AG04449 (cell line): ENCODE data around the gene AGO1.

ENCODE experiments used
- CTCF ChIA-PET: fragments of 350-600 bp; formaldehyde crosslinking; extraction: SDS; loops from one replicate; lab custom pipeline; 2021; ENCODE audit warnings: antibody characterized with exemption; lab: Yijun Ruan, JAX
- POLR2A ChIA-PET: fragments of 400-600, 350-600 bp; formaldehyde crosslinking; extraction: SDS; loops from one replicate; lab custom pipeline; 2020; ENCODE audit warnings: antibody characterized with exemption, inconsistent platforms; lab: Yijun Ruan, JAX
- DNase-seq: peaks from one replicate; pipeline ENCODE4 v3.0.0-alpha.2; 2010; ENCODE audit warnings: low read depth, low spot score
- H3K4me3 ChIP-seq: 2 replicates; pipeline ENCODE4 v1.5.1; 2011; ENCODE audit warnings: low read depth, mild to moderate bottlenecking, control low read depth, low read length
- CTCF ChIP-seq: IDR thresholded peaks from one replicate; pipeline ENCODE4 v1.5.1; 2011; ENCODE audit warnings: mild to moderate bottlenecking, moderate library complexity, low read length, control low read depth, inconsistent platforms; ENCODE audit not compliant: insufficient read depth; ENCODE audit errors: missing control alignments

Gene AGO1

GRCh38 chr1:35882945-35883634 is at the start of gene AGO1:
Gene AGO1, plus strand, starts transcription at chr1:35883209. Its CDS starts 213 bp downstream, at chr1:35883422.
- ChIA-PET POLR2A (interaction anchor here (1.2 kb wide), 1 partner anchor 48 kb away, joined by 4 read pairs; the partner anchor contains the start of gene AGO3), CTCF (interaction anchor here (0.6 to 4.1 kb wide), 32 partner anchors 8 to 201 kb away, joined by 3 to 69 read pairs (median 4); partner anchors contain the start of genes AGO3 and TEKT2)
- peak; percentile 100 for TF ChIP-seq CTCF
- DNase-seq: peak; percentile 21
- H3K4me3 ChIP-seq: peak within 1 kb of the TSS; percentile 92

GRCh38 chr1:35833395-35833794 is 49.6 kb upstream of the AGO1 start:
- TF ChIP-seq CTCF: no peak
- CTCF ChIA-PET: interaction anchor here (0.9 to 1.5 kb wide), 3 partner anchors 14 to 50 kb away, joined by 3 to 6 read pairs (median 4); partner anchors contain the start of gene AGO1
- POLR2A ChIA-PET: no interaction called here
- no peak overlapping the region for H3K4me3 ChIP-seq
- no peak for DNase-seq

- POLR2A ChIA-PET: no interaction called here
- DNase-seq: no peak
- CTCF ChIA-PET: interaction anchor here (0.8 to 1.5 kb wide), 2 partner anchors 17 to 22 kb away, joined by 3 to 6 read pairs; no protein-coding TSS in a partner anchor
- no peak overlapping the region for H3K4me3 ChIP-seq
- TF ChIP-seq CTCF: no peak
These were observed 48.8 kb upstream of the AGO1 start for GRCh38 chr1:35834218-35834617.

GRCh38 chr1:35835398-35835797 is 47.6 kb upstream of the AGO1 start:
- no peak for DNase-seq
- ChIA-PET CTCF (no interaction called here), POLR2A (no interaction called here)
- TF ChIP-seq CTCF: no peak
- no peak overlapping the region for H3K4me3 ChIP-seq

GRCh38 chr1:35836734-35837133 is 46.3 kb upstream of the AGO1 start:
- ChIA-PET CTCF (no interaction called here), POLR2A (no interaction called here)
- DNase-seq: no peak

More at GRCh38 chr1:35836734-35837133, 46.3 kb upstream of the AGO1 start:
- H3K4me3 ChIP-seq: no peak overlapping the region
- no peak for TF ChIP-seq CTCF
